Body of pancreas (tissue), 4 donors: Measurements from ENCODE around the gene ATP8B2. TPM values are rescaled to one million over a fixed set of nuclear protein-coding genes. Genes with fewer than 3 reads are reported as not detected.

ENCODE experiments used
- ATAC-seq: fragments of 150-250 bp; one replicate; pipeline ENCODE4 v1.9.1; 2016
- DNase-seq, 4 donors: peaks; one replicate each; pipeline ENCODE4 v3.0.0-alpha.2; 2019
- H3K27ac ChIP-seq, 4 donors: fragments of 200-600 bp; sonication (generic); 1 replicate in 3 of 4; 2 replicates in 1 of 4; pipeline versions ENCODE4 v1.5.1 to v1.6.1; 2016 to 2019; ENCODE audit warnings: mild to moderate bottlenecking in 1 of 4, mixed read lengths in 1 of 4, moderate library complexity in 1 of 4
- H3K27me3 ChIP-seq, 2 donors: fragments of 200-600 bp; sonication (generic); one replicate each; pipeline ENCODE4 v1.6.0; 2016; ENCODE audit warnings: mild to moderate bottlenecking in 1 of 2
- H3K36me3 ChIP-seq, 2 donors: fragments of 200-600 bp; sonication (generic); replicated peaks in 1 of 2; 2 replicates each; pipeline ENCODE4 v1.5.1; 2016; ENCODE audit warnings: low read depth in 2 of 2; ENCODE audit not compliant: insufficient read depth in 1 of 2
- H3K4me1 ChIP-seq: fragments of 200-600 bp; sonication (generic); one replicate; pipeline ENCODE4 v1.6.0; 2016
- H3K4me3 ChIP-seq, 2 donors: fragments of 200-600 bp; sonication (generic); 1 replicate in 1 of 2; 2 replicates in 1 of 2; pipeline ENCODE4 v1.5.1; 2016 to 2019
- H3K9me3 ChIP-seq, 3 donors: fragments of 200-600 bp; sonication (generic); 1 replicate in 2 of 3; 2 replicates in 1 of 3; pipeline ENCODE4 v1.5.1; 2016
- CTCF ChIP-seq, 7 experiments: fragments of 450-650 bp in 4 of 7; fragments of 200-600 bp in 3 of 7; sonication (generic) in 3 of 7; IDR thresholded peaks; one replicate each; pipeline ENCODE4 v1.5.1; 2016 to 2019; ENCODE audit warnings: antibody characterized with exemption in 7 of 7
- POLR2A ChIP-seq, 3 donors: fragments of 450-650 bp; IDR thresholded peaks; one replicate each; pipeline ENCODE4 v1.6.1; 2016; ENCODE audit warnings: antibody characterized with exemption in 3 of 3, mild to moderate bottlenecking in 2 of 3
- WGBS, 2 donors: methylation state at CpG; one replicate each; pipeline ENCODE4 v1.1.5; 2017; 5-methylcytosine and 5-hydroxymethylcytosine counted together
- intact Hi-C: fragments of 100-400 bp; cut with DNase I; formaldehyde crosslinking; loops from one replicate; pipeline ENCODE4 v1.15.1; 2023
- small RNA-seq: library from RNA; depleted of rRNA; stranded (forward); fragments of <200 nt; gene quantifications from one replicate; pipeline ENCODE3, GENCODE V24; 2016
- total RNA-seq, 2 donors: library from RNA; depleted of rRNA; stranded (reverse); fragments of >200 nt; gene quantifications; one replicate each; pipeline ENCODE4 v1.1.0, GENCODE V29; 2016

The ATP8B2 gene
- total RNA-seq, 2 donors from 2014 or later = 10.9 to 16.3 TPM

GRCh38 chr1:154391086-154391770 lies 65.9 kb downstream of the ATP8B2 start:
- Histone ChIP-seq H3K4me1 (no peaks in the 10 kb centered on the region), H3K4me3 (no peak overlapping the region), H3K27ac (no peak overlapping the region), H3K36me3 (no peaks in the 10 kb centered on the region), H3K9me3 (no peaks in the 10 kb centered on the region), H3K27me3 (no peaks in the 10 kb centered on the region)
- 81 to 83% methylated on average over 6 to 8 of the region's 9 CpGs for WGBS, 2 donors
- intact Hi-C loops = no loop called here
- TF ChIP-seq CTCF (IDR thresholded peaks at IDR 0.05) (no peak), POLR2A (IDR thresholded peaks at IDR 0.05) (no peak)
- ATAC-seq (no peak), DNase-seq (no peak)

- no peak for ATAC-seq
- 70 to 81% methylated on average over 4 of the region's 4 CpGs for WGBS, 2 donors
- no peaks in the 10 kb centered on the region for H3K9me3 ChIP-seq
Observed at GRCh38 chr1:154398141-154398540, 72.8 kb downstream of the ATP8B2 start.

GRCh38 chr1:154398678-154399077 lies 73.4 kb downstream of the ATP8B2 start:
- intact Hi-C loops = no loop called here
- no peaks in the 10 kb centered on the region for H3K27me3 ChIP-seq
- TF ChIP-seq CTCF (IDR thresholded peaks at IDR 0.05) (no peak), POLR2A (IDR thresholded peaks at IDR 0.05) (no peak)
- WGBS, 2 donors = 91 to 94% methylated on average over 4 of the region's 4 CpGs
- no peak for ATAC-seq
- H3K9me3 ChIP-seq = no peaks in the 10 kb centered on the region
- H3K36me3 ChIP-seq = no peaks in the 10 kb centered on the region
- no peak overlapping the region for H3K4me3 ChIP-seq
- no peaks in the 10 kb centered on the region for H3K4me1 ChIP-seq
- no peak overlapping the region for H3K27ac ChIP-seq
- DNase-seq = no peak

More at GRCh38 chr1:154398141-154398540, 72.8 kb downstream of the ATP8B2 start:
- no peaks in the 10 kb centered on the region for H3K27me3 ChIP-seq
- TF ChIP-seq CTCF (IDR thresholded peaks at IDR 0.05) = no peak
- TF ChIP-seq POLR2A (IDR thresholded peaks at IDR 0.05) = no peak
- H3K4me3 ChIP-seq = no peak overlapping the region
- H3K27ac ChIP-seq = no peak overlapping the region
- DNase-seq = no peak
- no peaks in the 10 kb centered on the region for H3K4me1 ChIP-seq
- H3K36me3 ChIP-seq = no peaks in the 10 kb centered on the region
- intact Hi-C loops = no loop called here

- Histone ChIP-seq H3K4me1 (peaks cover 7% of the 10 kb centered on the region), H3K36me3 (no peaks in the 10 kb centered on the region), H3K27ac (no peak overlapping the region), H3K9me3 (no peaks in the 10 kb centered on the region), H3K4me3 (no peak overlapping the region), H3K27me3 (no peaks in the 10 kb centered on the region)
- ATAC-seq (no peak), DNase-seq (no peak)
- WGBS, 2 donors = 67 to 76% methylated on average over 4 of the region's 4 CpGs
- TF ChIP-seq POLR2A (IDR thresholded peaks at IDR 0.05) = no peak
- TF ChIP-seq CTCF (IDR thresholded peaks at IDR 0.05) = no peak
- intact Hi-C loops = no loop called here
Observed at GRCh38 chr1:154400381-154400801, 75.1 kb downstream of the ATP8B2 start.

Small RNA genes lying within 50 kb of the gene (small RNA-seq; reads per million reads assigned to genes)
- gene RF00273 (not detected), gene RNU6-121P (not detected), gene RNU6-239P (not detected), gene RNU7-57P (not detected)

Other genes with a start within 250 kb of the ATP8B2 start
- gene NUP210L, start 170.5 kb upstream of the ATP8B2 start, total RNA-seq = not detected
- gene TPM3, start 133.4 kb upstream of the ATP8B2 start, total RNA-seq = 100 to 1,000 TPM in 1 of 2 donors, 10 to 100 TPM in 1; 74.2 to 131 TPM
- gene CFAP141, start 119.2 kb upstream of the ATP8B2 start, total RNA-seq = not detected
- gene UBAP2L, start 104.6 kb upstream of the ATP8B2 start, total RNA-seq = 10 to 100 TPM; 38.1 to 50.1 TPM
- gene HAX1, start 52.9 kb upstream of the ATP8B2 start, total RNA-seq = 10 to 100 TPM; 44.5 to 54.5 TPM
- gene AQP10, start 4.4 kb upstream of the ATP8B2 start, total RNA-seq = under 1 TPM in 1 of 2 donors, not detected in 1; 0.26 TPM
- gene IL6R, start 79.8 kb downstream of the ATP8B2 start, total RNA-seq = 10 to 100 TPM in 1 of 2 donors, 1 to 10 TPM in 1; 5.9 to 13.5 TPM
- gene TDRD10, start 176.7 kb downstream of the ATP8B2 start, total RNA-seq = 1 to 10 TPM in 1 of 2 donors, under 1 TPM in 1; 0.52 to 2.6 TPM
- gene SHE, start 176.9 kb downstream of the ATP8B2 start, total RNA-seq = 1 to 10 TPM; 2.6 to 4.2 TPM
- 10 to 100 TPM; 19.8 to 25.7 TPM for gene UBE2Q1, start 233.1 kb downstream of the ATP8B2 start, total RNA-seq
- gene CHRNB2, start 242.3 kb downstream of the ATP8B2 start, total RNA-seq = 1 to 10 TPM in 1 of 2 donors, under 1 TPM in 1; 0.52 to 7.6 TPM